Measurements from ENCODE around the gene SORCS2. TPM values are rescaled to one million over a fixed set of nuclear protein-coding genes. Genes with fewer than 3 reads are reported as not detected.

Gene SORCS2
- total RNA-seq, 1 donor from 2014 or later, result 10.9 TPM

DNA sequence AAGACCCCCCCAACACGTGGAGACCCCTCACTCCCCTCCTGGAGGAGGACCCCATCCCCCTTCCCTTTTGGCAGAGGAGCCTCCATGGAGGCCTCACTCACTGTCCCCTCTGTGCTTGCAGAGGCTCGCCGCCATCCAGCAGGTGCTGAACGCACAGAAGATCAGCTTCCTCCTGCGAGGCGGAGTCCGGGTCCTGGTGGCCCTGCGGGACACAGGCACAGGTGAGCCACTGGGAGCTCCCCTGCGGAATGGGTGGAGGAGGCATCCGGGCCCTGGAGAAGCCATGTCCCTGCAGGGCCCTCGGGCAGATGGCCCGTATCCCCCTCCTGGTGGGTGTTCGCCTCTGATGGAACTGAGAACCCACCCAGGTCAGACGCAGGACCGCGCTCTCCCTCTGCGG is 540.9 kb downstream of the SORCS2 start:
- TF ChIP-seq, protein P1, sequence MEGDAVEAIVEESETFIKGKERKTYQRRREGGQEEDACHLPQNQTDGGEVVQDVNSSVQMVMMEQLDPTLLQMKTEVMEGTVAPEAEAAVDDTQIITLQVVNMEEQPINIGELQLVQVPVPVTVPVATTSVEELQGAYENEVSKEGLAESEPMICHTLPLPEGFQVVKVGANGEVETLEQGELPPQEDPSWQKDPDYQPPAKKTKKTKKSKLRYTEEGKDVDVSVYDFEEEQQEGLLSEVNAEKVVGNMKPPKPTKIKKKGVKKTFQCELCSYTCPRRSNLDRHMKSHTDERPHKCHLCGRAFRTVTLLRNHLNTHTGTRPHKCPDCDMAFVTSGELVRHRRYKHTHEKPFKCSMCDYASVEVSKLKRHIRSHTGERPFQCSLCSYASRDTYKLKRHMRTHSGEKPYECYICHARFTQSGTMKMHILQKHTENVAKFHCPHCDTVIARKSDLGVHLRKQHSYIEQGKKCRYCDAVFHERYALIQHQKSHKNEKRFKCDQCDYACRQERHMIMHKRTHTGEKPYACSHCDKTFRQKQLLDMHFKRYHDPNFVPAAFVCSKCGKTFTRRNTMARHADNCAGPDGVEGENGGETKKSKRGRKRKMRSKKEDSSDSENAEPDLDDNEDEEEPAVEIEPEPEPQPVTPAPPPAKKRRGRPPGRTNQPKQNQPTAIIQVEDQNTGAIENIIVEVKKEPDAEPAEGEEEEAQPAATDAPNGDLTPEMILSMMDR (IDR thresholded peaks at IDR 0.05), result no peak
- Mint-ChIP-seq H3K4me3 (ENCODE audit: unreplicated experiment) (no peak overlapping the region), H3K36me3 (ENCODE audit: low read depth) (peaks cover 2% of the 10 kb centered on the region), H3K4me1 (ENCODE audit: low read depth) (no peaks in the 10 kb centered on the region), H3K9me3 (ENCODE audit: low read depth) (no peaks in the 10 kb centered on the region), H3K27me3 (ENCODE audit: low read depth) (peaks cover 36% of the 10 kb centered on the region), H3K27ac (ENCODE audit: unreplicated experiment) (no peak overlapping the region)
- no peak for DNase-seq (ENCODE audit: low spot score)

DNA sequence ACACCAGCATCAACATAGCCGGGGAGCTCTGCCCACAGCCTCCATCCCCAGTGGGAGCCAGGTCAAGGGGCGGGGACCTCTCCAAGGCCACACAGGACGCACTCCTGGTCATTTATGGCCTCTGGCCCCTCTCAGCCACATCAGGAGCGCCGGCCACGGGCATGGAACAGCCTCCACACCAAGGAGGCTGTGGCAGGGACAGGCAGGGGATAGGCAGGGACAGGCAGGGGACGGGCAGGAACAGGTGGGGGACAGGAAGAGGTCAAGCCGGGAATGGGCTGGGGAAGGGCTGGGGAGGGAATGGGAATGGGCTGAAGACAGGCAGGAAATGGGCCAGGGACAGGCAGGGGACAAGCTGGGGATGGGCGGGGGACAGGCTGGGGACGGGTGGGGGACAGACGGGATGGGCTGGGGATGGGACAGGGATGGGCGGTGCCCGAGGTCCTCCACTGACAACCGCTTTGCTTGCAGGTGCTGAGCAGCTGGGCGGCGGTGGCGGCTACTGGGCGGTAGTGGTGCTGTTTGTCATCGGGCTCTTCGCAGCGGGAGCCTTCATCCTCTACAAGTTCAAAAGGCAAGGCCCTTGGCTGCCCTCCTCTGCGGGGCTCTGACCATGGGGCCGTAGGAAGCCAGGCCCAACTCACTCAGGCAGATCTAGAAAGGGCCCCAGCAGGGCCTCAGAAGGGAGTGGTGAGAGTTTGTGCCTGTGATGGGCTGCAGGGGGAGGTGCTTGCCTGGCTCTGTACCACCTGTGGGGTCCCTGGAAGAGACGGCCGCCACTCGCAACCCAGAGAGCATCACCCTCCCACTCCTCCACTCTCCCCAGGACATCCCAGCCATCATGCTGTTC is 541.7 kb downstream of the SORCS2 start:
- DNase-seq (ENCODE audit: low spot score), result no peak
- peaks cover 34% of the 10 kb centered on the region for H3K27me3 Mint-ChIP-seq (ENCODE audit: low read depth)

DNA sequence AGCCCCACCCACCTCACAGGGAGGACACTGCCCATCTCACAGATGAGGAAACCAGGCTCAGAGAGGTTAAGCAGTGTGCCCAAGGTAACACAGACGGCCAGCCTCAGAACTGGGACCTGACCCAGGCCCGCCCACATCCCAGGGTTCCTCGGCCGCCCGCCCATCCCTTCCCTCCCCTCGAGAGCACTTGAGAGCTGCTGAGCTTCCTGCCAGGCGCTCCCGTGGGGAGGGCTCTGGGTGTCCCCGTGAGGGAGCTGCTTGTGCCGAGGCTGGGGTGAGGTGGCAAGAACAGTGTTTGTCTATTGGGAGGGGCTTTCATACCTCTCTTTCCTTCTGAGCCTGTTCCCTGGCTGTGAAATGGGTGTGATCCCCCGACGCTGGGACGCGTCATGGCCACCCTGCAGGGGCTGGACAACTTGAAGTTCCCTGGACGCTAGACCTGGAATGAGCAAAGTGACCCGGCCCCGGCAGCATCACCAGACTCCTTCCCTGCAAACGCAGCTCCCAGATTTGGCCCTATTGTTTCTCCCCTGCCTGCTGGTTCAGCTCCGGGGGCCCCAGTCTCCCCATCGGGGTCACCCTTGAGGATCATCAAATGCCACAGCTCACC is 542.4 kb downstream of the SORCS2 start:
- Mint-ChIP-seq H3K27ac (ENCODE audit: unreplicated experiment) (no peak overlapping the region), H3K4me1 (ENCODE audit: low read depth) (no peaks in the 10 kb centered on the region), H3K36me3 (ENCODE audit: low read depth) (peaks cover 2% of the 10 kb centered on the region), H3K4me3 (ENCODE audit: unreplicated experiment) (no peak overlapping the region), H3K27me3 (ENCODE audit: low read depth) (peaks cover 34% of the 10 kb centered on the region), H3K9me3 (ENCODE audit: low read depth) (no peaks in the 10 kb centered on the region)
- TF ChIP-seq, protein P1 (IDR thresholded peaks at IDR 0.05), result no peak
- DNase-seq (ENCODE audit: low spot score), result no peak

More for the DNA sequence above, 541.7 kb downstream of the SORCS2 start:
- no peaks in the 10 kb centered on the region for H3K4me1 Mint-ChIP-seq (ENCODE audit: low read depth)
- no peaks in the 10 kb centered on the region for H3K9me3 Mint-ChIP-seq (ENCODE audit: low read depth)
- no peak overlapping the region for H3K4me3 Mint-ChIP-seq (ENCODE audit: unreplicated experiment)
- no peak overlapping the region for H3K27ac Mint-ChIP-seq (ENCODE audit: unreplicated experiment)
- peaks cover 2% of the 10 kb centered on the region for H3K36me3 Mint-ChIP-seq (ENCODE audit: low read depth)
- TF ChIP-seq, protein P1 (IDR thresholded peaks at IDR 0.05), result no peak

DNA sequence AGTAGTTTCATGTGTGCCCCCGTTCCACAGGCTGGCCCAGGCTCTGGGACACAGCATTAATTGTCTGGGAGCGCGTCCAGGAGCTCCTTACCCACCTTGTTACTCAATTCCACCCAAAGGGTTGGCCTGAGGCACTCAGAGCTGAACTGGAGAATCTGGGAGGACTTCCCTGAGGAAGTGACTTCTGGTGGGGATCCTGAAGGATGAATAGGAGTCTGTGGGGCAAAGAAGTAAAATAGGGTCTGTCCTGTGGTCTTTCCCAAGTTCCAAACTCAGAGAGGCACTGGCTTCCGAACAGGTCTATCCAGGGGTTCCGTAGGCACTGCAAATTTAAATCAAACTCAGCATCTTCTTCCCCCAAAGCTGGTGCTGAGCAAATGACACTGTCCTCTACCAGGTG is 543.1 kb downstream of the SORCS2 start:
- TF ChIP-seq, protein P1 (IDR thresholded peaks at IDR 0.05), result no peak
- Mint-ChIP-seq H3K27me3 (ENCODE audit: low read depth) (peaks cover 30% of the 10 kb centered on the region), H3K27ac (ENCODE audit: unreplicated experiment) (no peak overlapping the region), H3K4me1 (ENCODE audit: low read depth) (no peaks in the 10 kb centered on the region), H3K36me3 (ENCODE audit: low read depth) (peaks cover 2% of the 10 kb centered on the region), H3K4me3 (ENCODE audit: unreplicated experiment) (no peak overlapping the region), H3K9me3 (ENCODE audit: low read depth) (no peaks in the 10 kb centered on the region)
- no peak for DNase-seq (ENCODE audit: low spot score)

DNA sequence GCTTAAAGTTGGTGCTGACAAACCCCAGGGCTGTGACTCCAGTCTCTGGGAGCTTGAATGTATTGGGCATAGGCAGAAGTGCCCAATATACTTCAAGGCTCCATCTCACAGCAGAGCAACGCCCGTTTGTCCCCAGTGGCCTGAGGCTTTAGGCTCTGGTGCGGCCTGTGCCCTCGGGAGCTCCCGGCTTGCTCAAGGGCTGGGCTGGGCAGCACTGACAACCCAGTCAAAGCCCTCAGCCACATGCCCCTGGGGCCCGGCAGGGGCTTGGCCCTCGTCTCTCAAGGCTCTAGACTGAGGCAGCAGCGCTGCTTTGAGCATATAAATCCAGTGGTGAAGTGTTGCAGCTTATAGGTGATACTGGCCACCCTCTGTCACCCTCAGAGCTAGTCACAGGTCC is 543.6 kb downstream of the SORCS2 start:
- Mint-ChIP-seq H3K27me3 (ENCODE audit: low read depth) (peaks cover 24% of the 10 kb centered on the region), H3K36me3 (ENCODE audit: low read depth) (peaks cover 2% of the 10 kb centered on the region), H3K9me3 (ENCODE audit: low read depth) (no peaks in the 10 kb centered on the region), H3K27ac (ENCODE audit: unreplicated experiment) (no peak overlapping the region), H3K4me1 (ENCODE audit: low read depth) (no peaks in the 10 kb centered on the region), H3K4me3 (ENCODE audit: unreplicated experiment) (no peak overlapping the region)
- DNase-seq (ENCODE audit: low spot score), result no peak
- TF ChIP-seq, protein P1 (IDR thresholded peaks at IDR 0.05), result no peak

Measured in chondrocyte (in vitro differentiated cells).